GM13976 (cell line): Measurements from ENCODE around the gene SSRP1.

Source experiments
- DNase-seq: peaks from one replicate; pipeline ENCODE4 v3.0.0; 2012; ENCODE audit warnings: low spot score
- CTCF ChIP-seq: IDR thresholded peaks from 2 replicates; pipeline ENCODE4 v1.5.1; 2012; ENCODE audit warnings: borderline replicate concordance, mild to moderate bottlenecking; ENCODE audit not compliant: insufficient read depth; ENCODE audit errors: extremely low read depth, missing control alignments, control extremely low read depth
- in situ Hi-C: fragments of 300-500 bp; cut with MboI; formaldehyde crosslinking; loops from one replicate; pipeline ENCODE4 v1.12.0; 2022; ENCODE audit warnings: low sequenced_read_pairs, mixed read lengths, inconsistent platforms; ENCODE audit not compliant: unreplicated experiment

The SSRP1 gene

GRCh38 chr11:57324886-57325734 is 10.6 kb downstream of the SSRP1 start, which contains the start of gene TNKS1BP1:
TSS of gene TNKS1BP1 (minus strand) at chr11:57324952. CDS start at chr11:57321885, 3,067 bp downstream.
- in situ Hi-C loops = no loop called here
- peak; percentile 97 for DNase-seq
- TF ChIP-seq CTCF = no peak

GRCh38 chr11:57324154-57324885 is 11.4 kb downstream of the SSRP1 start:
- DNase-seq = peak; percentile 71
- no peak for TF ChIP-seq CTCF

GRCh38 chr11:57323855-57324153 is 11.9 kb downstream of the SSRP1 start:
- TF ChIP-seq CTCF = no peak

More at GRCh38 chr11:57324154-57324885, 11.4 kb downstream of the SSRP1 start:
- in situ Hi-C loops = no loop called here

GRCh38 chr11:57323167-57323854 is 12.4 kb downstream of the SSRP1 start:
- in situ Hi-C loops = no loop called here
- no peak for TF ChIP-seq CTCF
- no peak for DNase-seq

More at GRCh38 chr11:57323855-57324153, 11.9 kb downstream of the SSRP1 start:
- DNase-seq = no peak
- in situ Hi-C loops = no loop called here

GRCh38 chr11:57322256-57323166 is 13.2 kb downstream of the SSRP1 start:
- no peak for DNase-seq
- TF ChIP-seq CTCF = no peak
- in situ Hi-C loops = no loop called here
